H1 (cell line): Measurements from ENCODE around the gene TM4SF1. TPM values are rescaled to one million over a fixed set of nuclear protein-coding genes. Genes with fewer than 3 reads are reported as not detected.

ENCODE experiments used
- CTCF ChIA-PET: fragments of 300-600 bp; sonication (Branson Sonifier 250); formaldehyde crosslinking; loops from one replicate; lab custom pipeline; 2021; ENCODE audit not compliant: partially characterized antibody; lab: Charles Lee
- POLR2A ChIA-PET: fragments of 300-600 bp; sonication (Branson Sonifier 250); formaldehyde crosslinking; loops from one replicate; lab custom pipeline; 2021; ENCODE audit warnings: inconsistent platforms; ENCODE audit not compliant: partially characterized antibody; lab: Charles Lee
- DNase-seq, 2 experiments: peaks; one replicate each; pipeline versions ENCODE4 v3.0.0 to v3.0.0-alpha.2; 2010 to 2022; ENCODE audit warnings: low spot score in 2 of 2, low read depth in 1 of 2, mixed read lengths in 1 of 2
- FAIRE-seq: peaks from 2 replicates; lab custom pipeline; 2011; peaks lifted over from hg19 to GRCh38; lab: Jason Lieb, UNC
- H2AFZ ChIP-seq: 2 replicates; pipeline ENCODE4 v1.8.1; 2012; ENCODE audit warnings: low read length, inconsistent platforms
- H2AK5ac ChIP-seq: 2 replicates; pipeline ENCODE4 v1.6.1; 2013; ENCODE audit warnings: low read depth, low read length
- H2BK120ac ChIP-seq: replicated peaks from 2 replicates; pipeline ENCODE3; 2013; ENCODE audit warnings: low read depth, low read length, inconsistent platforms
- H2BK12ac ChIP-seq: 2 replicates; pipeline ENCODE4 v1.6.1; 2013; ENCODE audit warnings: low read depth, low read length
- H2BK15ac ChIP-seq: 2 replicates; pipeline ENCODE4 v1.6.1; 2013; ENCODE audit warnings: low read length
- H2BK20ac ChIP-seq: 2 replicates; pipeline ENCODE4 v1.6.1; 2013; ENCODE audit warnings: low read length
- H2BK5ac ChIP-seq: 2 replicates; pipeline ENCODE4 v1.6.1; 2013; ENCODE audit warnings: low read depth, low read length
- H3K14ac ChIP-seq: 2 replicates; pipeline ENCODE4 v1.6.1; 2013; ENCODE audit warnings: inconsistent platforms; ENCODE audit not compliant: insufficient read length
- H3K18ac ChIP-seq: 2 replicates; pipeline ENCODE4 v1.6.1; 2013; ENCODE audit warnings: low read length; ENCODE audit errors: extremely low read depth
- H3K23ac ChIP-seq: 2 replicates; pipeline ENCODE4 v1.6.1; 2013; ENCODE audit warnings: inconsistent platforms; ENCODE audit not compliant: insufficient read length
- H3K23me2 ChIP-seq: 2 replicates; pipeline ENCODE4 v1.6.1; 2013; ENCODE audit warnings: low read depth, low read length
- H3K27ac ChIP-seq: 2 replicates; pipeline ENCODE4 v1.6.1; 2011; ENCODE audit warnings: low read depth, low read length, inconsistent platforms
- H3K27me3 ChIP-seq, 4 experiments: replicated peaks in 1 of 4; 1 replicate in 1 of 4; 2 replicates in 3 of 4; pipeline versions ENCODE4 v1.6.1 to v1.8.1; 2011 to 2013; ENCODE audit warnings: low read length in 3 of 4, mild to moderate bottlenecking in 3 of 4, inconsistent platforms in 2 of 4, mixed read lengths in 2 of 4, moderate library complexity in 1 of 4; ENCODE audit not compliant: control insufficient read depth in 3 of 4, insufficient read depth in 3 of 4; ENCODE audit errors: extremely low read depth in 1 of 4
- H3K36me3 ChIP-seq, 4 experiments: 2 replicates each; pipeline versions ENCODE4 v1.6.1 to v1.8.1; 2011 to 2013; ENCODE audit warnings: mild to moderate bottlenecking in 4 of 4, low read length in 3 of 4, moderate library complexity in 2 of 4, control low read depth in 1 of 4, inconsistent platforms in 1 of 4; ENCODE audit not compliant: insufficient read depth in 4 of 4, control insufficient read depth in 2 of 4
- H3K4ac ChIP-seq: replicated peaks from 2 replicates; pipeline ENCODE3; 2013; ENCODE audit warnings: low read length, low read depth, mixed read lengths, inconsistent platforms; ENCODE audit not compliant: insufficient read length
- H3K4me1 ChIP-seq, 4 experiments: replicated peaks in 1 of 4; 1 replicate in 1 of 4; 2 replicates in 3 of 4; pipeline versions ENCODE4 v1.6.1 to v1.8.1; 2011 to 2013; ENCODE audit warnings: low read length in 3 of 4, inconsistent platforms in 2 of 4, mixed read lengths in 1 of 4; ENCODE audit not compliant: insufficient read depth in 4 of 4, control insufficient read depth in 3 of 4
- H3K4me2 ChIP-seq, 2 experiments: 2 replicates each; pipeline versions ENCODE4 v1.6.1 to v1.8.1; 2011 to 2013; ENCODE audit warnings: low read depth in 2 of 2, low read length in 2 of 2, control low read depth in 1 of 2, inconsistent platforms in 1 of 2, mild to moderate bottlenecking in 1 of 2; ENCODE audit not compliant: insufficient read depth in 1 of 2
- H3K4me3 ChIP-seq, 4 experiments: fragments of 200-600, 300-600 bp in 1 of 4; sonication (generic), shearing (Covaris generic), sonication (Bioruptor Twin) in 1 of 4; 2 replicates each; pipeline versions ENCODE4 v1.5.1 to v1.8.1; 2011 to 2016; ENCODE audit warnings: low read length in 4 of 4, low read depth in 3 of 4, control low read depth in 2 of 4, inconsistent platforms in 2 of 4, mild to moderate bottlenecking in 2 of 4, mixed read lengths in 1 of 4, moderate library complexity in 1 of 4; ENCODE audit not compliant: insufficient read depth in 2 of 4; ENCODE audit errors: extremely low read depth in 1 of 4
- H3K56ac ChIP-seq: replicated peaks from 2 replicates; pipeline ENCODE3; 2013; ENCODE audit warnings: low read depth, mild to moderate bottlenecking, mixed read lengths, low read length, inconsistent platforms; ENCODE audit not compliant: insufficient read length
- H3K79me1 ChIP-seq: 2 replicates; pipeline ENCODE4 v1.6.1; 2013; ENCODE audit warnings: low read depth, low read length, control low read depth
- H3K79me2 ChIP-seq, 2 experiments: 2 replicates each; pipeline versions ENCODE4 v1.6.1 to v1.8.1; 2012 to 2013; ENCODE audit warnings: low read length in 2 of 2, mild to moderate bottlenecking in 2 of 2, inconsistent platforms in 1 of 2; ENCODE audit not compliant: insufficient read depth in 2 of 2, control insufficient read depth in 1 of 2
- H3K9ac ChIP-seq, 4 experiments: replicated peaks in 1 of 4; 1 replicate in 1 of 4; 2 replicates in 3 of 4; pipeline versions ENCODE4 v1.6.1 to v1.8.1; 2011 to 2013; ENCODE audit warnings: low read depth in 3 of 4, low read length in 3 of 4, control low read depth in 2 of 4, mild to moderate bottlenecking in 2 of 4, moderate library complexity in 2 of 4, inconsistent platforms in 1 of 4; ENCODE audit errors: extremely low read depth in 1 of 4
- H3K9me3 ChIP-seq, 2 experiments: 2 replicates each; pipeline versions ENCODE4 v1.6.1 to v1.8.1; 2012 to 2013; ENCODE audit warnings: mild to moderate bottlenecking in 2 of 2, moderate library complexity in 2 of 2, control low read depth in 1 of 2, inconsistent platforms in 1 of 2, low read depth in 1 of 2, low read length in 1 of 2, mixed read lengths in 1 of 2; ENCODE audit not compliant: insufficient read depth in 2 of 2
- H4K20me1 ChIP-seq, 2 experiments: replicated peaks in 1 of 2; 2 replicates each; pipeline versions ENCODE3 to v1.8.1; 2011 to 2013; ENCODE audit warnings: inconsistent platforms in 2 of 2, low read length in 2 of 2, mild to moderate bottlenecking in 1 of 2; ENCODE audit not compliant: insufficient read depth in 2 of 2, control insufficient read depth in 1 of 2
- H4K5ac ChIP-seq: 2 replicates; pipeline ENCODE4 v1.6.1; 2013; ENCODE audit warnings: low read length, low read depth, mixed read lengths, inconsistent platforms; ENCODE audit not compliant: insufficient read length
- H4K8ac ChIP-seq: 2 replicates; pipeline ENCODE4 v1.8.0; 2013; ENCODE audit warnings: mild to moderate bottlenecking, moderate library complexity, low read length, inconsistent platforms; ENCODE audit not compliant: insufficient read depth; ENCODE audit errors: extremely low read depth
- H4K91ac ChIP-seq: replicated peaks from 2 replicates; pipeline ENCODE3; 2013; ENCODE audit warnings: low read length, mixed read lengths, inconsistent platforms; ENCODE audit not compliant: insufficient read length
- ASH2L ChIP-seq: fragments of 200-600, 300-600 bp; sonication (generic); IDR thresholded peaks from one replicate; pipeline ENCODE4 v1.7.1; 2017; ENCODE audit warnings: low read length
- CTBP2 ChIP-seq: IDR thresholded peaks from 2 replicates; pipeline ENCODE4 v1.7.0; 2011; ENCODE audit warnings: borderline replicate concordance, mild to moderate bottlenecking, moderate library complexity, mixed read lengths, low read length; ENCODE audit not compliant: insufficient read depth, insufficient read length
- WGBS, 2 experiments: shearing (Covaris generic) in 1 of 2; methylation state at CpG; one replicate each; pipeline versions ENCODE4 v1.1.6 to v1.1.7; 2013 to 2015; ENCODE audit warnings: low lambda C conversion rate in 2 of 2, mixed read lengths in 2 of 2, inconsistent platforms in 1 of 2, low coverage in 1 of 2, missing lambda C conversion rate in 1 of 2; ENCODE audit not compliant: insufficient replicate concordance in 2 of 2, insufficient coverage in 1 of 2, insufficient read length in 1 of 2; ENCODE audit errors: extremely low coverage in 1 of 2, missing lambda C conversion rate in 1 of 2; 5-methylcytosine and 5-hydroxymethylcytosine counted together
- polyA plus RNA-seq, 7 experiments: library from polyadenylated mRNA; depleted of rRNA in 3 of 7; stranded (reverse) in 5 of 7; unstranded in 2 of 7; fragments of >200 nt in 5 of 7; fragments of 200-250 nt in 2 of 7; gene quantifications; 1 replicate in 5 of 7; 2 replicates in 1 of 7; 4 replicates in 1 of 7; pipeline versions ENCODE4 v1.2.1 to v1.2.3, GENCODE V29; 2011 to 2013; ENCODE audit warnings: missing spikeins in 2 of 7, mixed read lengths in 2 of 7
- total RNA-seq: library from RNA; stranded (reverse); fragmentation: NEBNext Ultra II Directional; extraction: Animal tissue kit (Norgen Biotek cat#: 25700); gene quantifications from 2 replicates; pipeline ENCODE4 v1.2.1, GENCODE V29; 2021

Gene TM4SF1
- total and polyA plus RNA-seq, 2 of the 8 experiments (the other 6 are each of a cell fraction or from before 2014, with no cell fraction given): 0.26 to 1.3 TPM

GRCh38 chr3:149375501-149376196 is 1.8 kb downstream of the TM4SF1 start:
- DNase-seq (no peak), FAIRE-seq (no peak)
- Histone ChIP-seq H2BK20ac (0 out of 2 replicates have a peak overlapping the region, but pooled peaks have one; percentile 25), H4K5ac (no peak overlapping the region), H3K4me2 (no peak overlapping the region), H3K27me3 (no peaks in the 10 kb centered on the region), H3K23ac (no peak overlapping the region), H3K79me2 (no peaks in the 10 kb centered on the region), H4K8ac (no peak overlapping the region), H3K9ac (no peak overlapping the region), H3K18ac (no peak overlapping the region), H2BK120ac (no peak overlapping the region), H2BK15ac (peak overlapping the region; percentile 61; the same call in 1 of the 2 replicates), H3K36me3 (no peaks in the 10 kb centered on the region), H3K79me1 (no peaks in the 10 kb centered on the region), H3K4me3 (no peak overlapping the region), H3K4ac (no peak overlapping the region), H3K4me1 (peaks cover 1 to 13% (median 11%) of the 10 kb centered on the region in 4 experiments), H2BK12ac (no peak overlapping the region), H4K91ac (no peak overlapping the region), H3K23me2 (no peaks in the 10 kb centered on the region), H2BK5ac (no peak overlapping the region), H3K9me3 (peaks cover 0 to 6% of the 10 kb centered on the region in 2 experiments; a peak in 1 of 4 replicates), H4K20me1 (no peaks in the 10 kb centered on the region), H2AFZ (no peak overlapping the region), H3K14ac (no peak overlapping the region), H2AK5ac (no peak overlapping the region), H3K27ac (no peak overlapping the region), H3K56ac (no peak overlapping the region)
- TF ChIP-seq CTBP2: no peak
- no peak for TF ChIP-seq ASH2L
- WGBS, 2 experiments: 87% methylated on average over 4 of the region's 4 CpGs; no CpG with 5 or more reads in 1 of the 2 experiments
- CTCF ChIA-PET: interaction anchor here (0.8 to 3.7 kb wide), 6 partner anchors 20 to 104 kb away, joined by 3 to 19 read pairs (median 4); no protein-coding TSS in a partner anchor
- POLR2A ChIA-PET: interaction anchor here (0.7 kb wide), 1 partner anchor 1111 kb away, joined by 5 read pairs; no protein-coding TSS in a partner anchor
